OCI-LY7 (cell line): ENCODE results near the gene IPCEF1. TPM values are rescaled to one million over a fixed set of nuclear protein-coding genes. Genes with fewer than 3 reads are reported as not detected.

Experiments used
- BruUV-seq: library from RNA; stranded (reverse); fragments of 400-500 nt; replicated peaks from 2 replicates; lab custom pipeline; 2021; lab: Mats Ljungman, UMichigan
- CTCF ChIA-PET: fragments of 300-600 bp; sonication (Branson Sonifier 250); formaldehyde crosslinking; loops from one replicate; lab custom pipeline; 2022; ENCODE audit warnings: antibody characterized with exemption; ENCODE audit not compliant: unreplicated experiment; lab: Charles Lee
- POLR2A ChIA-PET: fragments of 300-600 bp; sonication (Branson Sonifier 250); formaldehyde crosslinking; loops from one replicate; lab custom pipeline; 2022; ENCODE audit warnings: antibody characterized with exemption; lab: Charles Lee
- DNase-seq: peaks from one replicate; pipeline ENCODE4 v3.0.0-alpha.2; 2015; ENCODE audit warnings: low spot score
- H2AFZ ChIP-seq: fragments of 200-600 bp; sonication (generic), shearing (Covaris generic); 2 replicates; pipeline ENCODE4 v1.6.1; 2014; ENCODE audit warnings: mild to moderate bottlenecking, antibody characterized with exemption, low read length, moderate library complexity
- H3K27ac ChIP-seq: fragments of 200-600 bp; sonication (generic); 2 replicates; pipeline ENCODE4 v1.5.1; 2014; ENCODE audit warnings: mixed run types, low read depth, mild to moderate bottlenecking, moderate library complexity, low read length, inconsistent platforms; ENCODE audit not compliant: poor library complexity, severe bottlenecking
- H3K36me3 ChIP-seq: fragments of 200-600 bp; sonication (generic); 2 replicates; pipeline ENCODE4 v1.6.1; 2014; ENCODE audit warnings: mild to moderate bottlenecking, antibody characterized with exemption, low read length, moderate library complexity, mixed read lengths; ENCODE audit not compliant: insufficient read depth
- H3K4me1 ChIP-seq: fragments of 200-600 bp; sonication (generic); 2 replicates; pipeline ENCODE4 v1.5.1; 2014; ENCODE audit warnings: mild to moderate bottlenecking, low read length; ENCODE audit not compliant: insufficient read depth, poor library complexity, severe bottlenecking
- H3K4me2 ChIP-seq: fragments of 200-600 bp; sonication (generic); 2 replicates; pipeline ENCODE4 v1.6.1; 2014; ENCODE audit warnings: mild to moderate bottlenecking, low read length
- H3K4me3 ChIP-seq: fragments of 200-600 bp; sonication (generic); 2 replicates; pipeline ENCODE4 v1.5.1; 2014; ENCODE audit warnings: mild to moderate bottlenecking, low read depth, low read length; ENCODE audit not compliant: poor library complexity, severe bottlenecking
- H3K79me2 ChIP-seq: fragments of 200-600 bp; sonication (generic); 2 replicates; pipeline ENCODE4 v1.6.1; 2016; ENCODE audit warnings: low read depth, mild to moderate bottlenecking, low read length, moderate library complexity, mixed read lengths; ENCODE audit not compliant: insufficient read depth
- H3K9me2 ChIP-seq: fragments of 200-600 bp; sonication (generic); 2 replicates; pipeline ENCODE4 v1.6.1; 2016; ENCODE audit warnings: mild to moderate bottlenecking, low read length, mixed read lengths; ENCODE audit not compliant: insufficient read depth
- H3K9me3 ChIP-seq: fragments of 200-600 bp; sonication (generic); 2 replicates; pipeline ENCODE4 v1.6.1; 2014; ENCODE audit warnings: mild to moderate bottlenecking, mixed run types, low read length, mixed read lengths
- H4K20me1 ChIP-seq: fragments of 200-600 bp; sonication (generic); 2 replicates; pipeline ENCODE4 v1.6.1; 2014; ENCODE audit warnings: mild to moderate bottlenecking, antibody characterized with exemption, low read length, moderate library complexity, mixed read lengths; ENCODE audit not compliant: insufficient read depth
- EZH2phosphoT487 ChIP-seq: fragments of 200-600 bp; sonication (generic); IDR thresholded peaks from 2 replicates; pipeline ENCODE4 v1.6.1; 2018; ENCODE audit warnings: low read depth, borderline replicate concordance, mild to moderate bottlenecking, mixed run types, antibody characterized with exemption, low read length, moderate library complexity, mixed read lengths
- intact Hi-C: fragments of 100-400 bp; cut with micrococcal nuclease; formaldehyde crosslinking; loops from one replicate; pipeline ENCODE4 v1.10.0; 2022; ENCODE audit not compliant: unreplicated experiment
- total RNA-seq, 2 experiments: library from RNA; depleted of rRNA in 1 of 2; stranded (reverse); fragments of >200 nt in 1 of 2; shearing (Covaris generic) in 1 of 2; gene quantifications; 2 replicates each; pipeline ENCODE4 v1.2.3, GENCODE V29; 2014 to 2022
- TF ChIP-seq, protein P1 (sequence below): fragments of 200-600 bp; sonication (generic); conservative IDR thresholded peaks from 2 replicates; pipeline ENCODE4 v1.5.1; 2014; ENCODE audit warnings: mild to moderate bottlenecking, antibody characterized with exemption, low read length, moderate library complexity, mixed read lengths

IPCEF1 gene
- total RNA-seq, 2 experiments from 2014 or later, result not detected

DNA sequence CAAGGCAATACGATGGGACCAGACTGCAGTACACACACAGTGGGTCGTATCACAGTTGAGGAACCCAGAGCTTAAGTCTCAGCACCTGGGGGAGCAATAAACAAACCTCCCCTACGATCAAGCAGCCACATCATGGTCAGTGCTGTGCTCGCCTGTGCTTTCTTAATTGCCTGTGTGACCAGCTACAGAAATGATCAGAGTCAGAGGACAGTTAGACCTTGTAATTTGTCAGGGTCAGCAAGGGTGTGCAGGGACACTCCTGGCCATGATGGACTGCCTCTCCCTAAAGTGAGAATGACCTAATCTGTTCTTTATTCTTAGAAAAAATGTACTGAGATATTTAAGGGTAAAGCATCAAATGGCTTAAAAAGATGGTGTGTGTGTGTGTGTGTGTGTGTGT, 239.1 kb downstream of the IPCEF1 start:
- Histone ChIP-seq H4K20me1 (no peaks in the 10 kb centered on the region), H3K27ac (no peak overlapping the region), H2AFZ (no peak overlapping the region), H3K36me3 (no peaks in the 10 kb centered on the region), H3K79me2 (no peaks in the 10 kb centered on the region), H3K4me1 (no peaks in the 10 kb centered on the region), H3K9me3 (no peaks in the 10 kb centered on the region), H3K9me2 (no peaks in the 10 kb centered on the region), H3K4me3 (no peak overlapping the region), H3K4me2 (no peak overlapping the region)
- DNase-seq, result no peak
- ChIA-PET POLR2A (no interaction called here), CTCF (interaction anchor here (0.6 kb wide), 1 partner anchor 238 kb away, joined by 3 read pairs; no protein-coding TSS in a partner anchor)
- TF ChIP-seq EZH2phosphoT487, result no peak
- TF ChIP-seq, protein P1, sequence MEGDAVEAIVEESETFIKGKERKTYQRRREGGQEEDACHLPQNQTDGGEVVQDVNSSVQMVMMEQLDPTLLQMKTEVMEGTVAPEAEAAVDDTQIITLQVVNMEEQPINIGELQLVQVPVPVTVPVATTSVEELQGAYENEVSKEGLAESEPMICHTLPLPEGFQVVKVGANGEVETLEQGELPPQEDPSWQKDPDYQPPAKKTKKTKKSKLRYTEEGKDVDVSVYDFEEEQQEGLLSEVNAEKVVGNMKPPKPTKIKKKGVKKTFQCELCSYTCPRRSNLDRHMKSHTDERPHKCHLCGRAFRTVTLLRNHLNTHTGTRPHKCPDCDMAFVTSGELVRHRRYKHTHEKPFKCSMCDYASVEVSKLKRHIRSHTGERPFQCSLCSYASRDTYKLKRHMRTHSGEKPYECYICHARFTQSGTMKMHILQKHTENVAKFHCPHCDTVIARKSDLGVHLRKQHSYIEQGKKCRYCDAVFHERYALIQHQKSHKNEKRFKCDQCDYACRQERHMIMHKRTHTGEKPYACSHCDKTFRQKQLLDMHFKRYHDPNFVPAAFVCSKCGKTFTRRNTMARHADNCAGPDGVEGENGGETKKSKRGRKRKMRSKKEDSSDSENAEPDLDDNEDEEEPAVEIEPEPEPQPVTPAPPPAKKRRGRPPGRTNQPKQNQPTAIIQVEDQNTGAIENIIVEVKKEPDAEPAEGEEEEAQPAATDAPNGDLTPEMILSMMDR, result no peak
- BruUV-seq, result no TSS peak
- intact Hi-C loops, result no loop called here

DNA sequence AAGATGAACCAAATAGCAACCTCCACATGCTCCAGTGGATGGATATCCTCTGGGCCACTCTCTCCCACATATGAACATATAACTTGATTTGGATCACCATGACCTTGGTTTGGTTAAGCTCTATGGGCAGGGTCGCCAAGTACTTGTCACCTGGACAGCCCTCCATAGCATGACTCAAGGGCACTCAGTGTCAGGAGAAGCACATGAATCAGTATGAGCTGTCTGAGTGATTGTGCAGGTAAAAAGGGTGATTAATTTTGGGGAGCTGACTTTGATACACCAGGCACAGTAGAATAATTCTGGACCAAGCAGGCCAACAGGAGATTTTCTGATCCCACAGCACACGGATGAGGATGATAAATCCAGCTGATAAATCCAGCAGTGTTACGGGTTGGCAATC, 243.2 kb downstream of the IPCEF1 start:
- H3K36me3 ChIP-seq, result no peaks in the 10 kb centered on the region
- TF ChIP-seq, protein P1, result no peak
- no peak for TF ChIP-seq EZH2phosphoT487
- DNase-seq, result no peak
- BruUV-seq, result no TSS peak
- no peak overlapping the region for H2AFZ ChIP-seq
- no peaks in the 10 kb centered on the region for H3K9me3 ChIP-seq
- no peaks in the 10 kb centered on the region for H4K20me1 ChIP-seq
- no peak overlapping the region for H3K4me2 ChIP-seq
- H3K9me2 ChIP-seq, result no peaks in the 10 kb centered on the region
- no peak overlapping the region for H3K27ac ChIP-seq
- H3K4me3 ChIP-seq, result no peak overlapping the region
- H3K4me1 ChIP-seq, result no peaks in the 10 kb centered on the region
- H3K79me2 ChIP-seq, result no peaks in the 10 kb centered on the region
- intact Hi-C loops, result no loop called here
- POLR2A ChIA-PET, result interaction anchor here (0.6 to 1.2 kb wide), 2 partner anchors 156 to 1001 kb away, joined by 3 read pairs; no protein-coding TSS in a partner anchor
- CTCF ChIA-PET, result no interaction called here

DNA sequence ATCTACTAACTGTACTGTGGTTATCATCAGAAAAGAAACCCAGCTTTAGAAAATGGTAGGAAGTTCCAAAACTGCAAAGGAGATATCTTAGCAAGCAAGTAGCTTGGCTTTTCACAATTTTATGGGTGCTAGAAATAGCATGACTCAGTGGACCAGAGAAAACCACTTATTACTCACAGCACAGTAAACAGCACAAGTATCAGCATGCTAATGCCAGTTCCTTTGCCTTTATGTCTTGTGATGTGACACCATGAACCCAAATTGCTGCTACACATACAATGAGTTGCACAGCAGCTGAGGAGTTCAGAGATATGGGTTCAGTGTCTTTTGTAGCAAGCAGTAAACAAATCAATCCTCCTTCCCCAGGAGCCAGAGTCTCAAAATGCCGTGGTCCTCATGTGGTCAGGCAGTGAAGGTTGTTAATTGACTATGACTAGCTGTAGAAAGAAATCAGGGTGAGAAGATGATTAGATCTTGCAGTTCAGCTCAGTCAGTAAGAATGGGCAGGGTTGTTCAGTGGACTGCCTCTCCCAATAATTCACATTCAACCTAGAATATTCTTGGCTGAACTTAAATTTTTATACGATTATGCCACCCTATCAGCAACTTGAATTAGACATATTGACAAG, 244.3 kb downstream of the IPCEF1 start:
- H3K36me3 ChIP-seq, result no peaks in the 10 kb centered on the region
- no peaks in the 10 kb centered on the region for H3K9me3 ChIP-seq
- no peak overlapping the region for H3K4me2 ChIP-seq
- intact Hi-C loops, result no loop called here
- no peak for DNase-seq
- no TSS peak for BruUV-seq
- TF ChIP-seq EZH2phosphoT487, result no peak
- TF ChIP-seq, protein P1, result no peak
- no peak overlapping the region for H3K4me3 ChIP-seq
- POLR2A ChIA-PET, result interaction anchor here (1.2 kb wide), 1 partner anchor 157 kb away, joined by 3 read pairs; no protein-coding TSS in a partner anchor
- CTCF ChIA-PET, result no interaction called here
- H3K79me2 ChIP-seq, result no peaks in the 10 kb centered on the region
- H3K4me1 ChIP-seq, result no peaks in the 10 kb centered on the region
- no peak overlapping the region for H3K27ac ChIP-seq
- no peaks in the 10 kb centered on the region for H3K9me2 ChIP-seq
- H4K20me1 ChIP-seq, result no peaks in the 10 kb centered on the region
- no peak overlapping the region for H2AFZ ChIP-seq
